H1 (cell line): ENCODE data around the gene MCFD2. TPM values are rescaled to one million over a fixed set of nuclear protein-coding genes. Genes with fewer than 3 reads are reported as not detected.

ENCODE experiments used
- CTCF ChIA-PET: fragments of 300-600 bp; sonication (Branson Sonifier 250); formaldehyde crosslinking; loops from one replicate; lab custom pipeline; 2021; ENCODE audit not compliant: partially characterized antibody; lab: Charles Lee
- POLR2A ChIA-PET: fragments of 300-600 bp; sonication (Branson Sonifier 250); formaldehyde crosslinking; loops from one replicate; lab custom pipeline; 2021; ENCODE audit warnings: inconsistent platforms; ENCODE audit not compliant: partially characterized antibody; lab: Charles Lee
- DNase-seq, 2 experiments: peaks; one replicate each; pipeline versions ENCODE4 v3.0.0 to v3.0.0-alpha.2; 2010 to 2022; ENCODE audit warnings: low spot score in 2 of 2, low read depth in 1 of 2, mixed read lengths in 1 of 2
- FAIRE-seq: peaks from 2 replicates; lab custom pipeline; 2011; peaks lifted over from hg19 to GRCh38; lab: Jason Lieb, UNC
- H2AFZ ChIP-seq: 2 replicates; pipeline ENCODE4 v1.8.1; 2012; ENCODE audit warnings: low read length, inconsistent platforms
- H2AK5ac ChIP-seq: 2 replicates; pipeline ENCODE4 v1.6.1; 2013; ENCODE audit warnings: low read depth, low read length
- H2BK120ac ChIP-seq: replicated peaks from 2 replicates; pipeline ENCODE3; 2013; ENCODE audit warnings: low read depth, low read length, inconsistent platforms
- H2BK12ac ChIP-seq: 2 replicates; pipeline ENCODE4 v1.6.1; 2013; ENCODE audit warnings: low read depth, low read length
- H2BK15ac ChIP-seq: 2 replicates; pipeline ENCODE4 v1.6.1; 2013; ENCODE audit warnings: low read length
- H2BK20ac ChIP-seq: 2 replicates; pipeline ENCODE4 v1.6.1; 2013; ENCODE audit warnings: low read length
- H2BK5ac ChIP-seq: 2 replicates; pipeline ENCODE4 v1.6.1; 2013; ENCODE audit warnings: low read depth, low read length
- H3K14ac ChIP-seq: 2 replicates; pipeline ENCODE4 v1.6.1; 2013; ENCODE audit warnings: inconsistent platforms; ENCODE audit not compliant: insufficient read length
- H3K18ac ChIP-seq: 2 replicates; pipeline ENCODE4 v1.6.1; 2013; ENCODE audit warnings: low read length; ENCODE audit errors: extremely low read depth
- H3K23ac ChIP-seq: 2 replicates; pipeline ENCODE4 v1.6.1; 2013; ENCODE audit warnings: inconsistent platforms; ENCODE audit not compliant: insufficient read length
- H3K23me2 ChIP-seq: 2 replicates; pipeline ENCODE4 v1.6.1; 2013; ENCODE audit warnings: low read depth, low read length
- H3K27ac ChIP-seq: 2 replicates; pipeline ENCODE4 v1.6.1; 2011; ENCODE audit warnings: low read depth, low read length, inconsistent platforms
- H3K27me3 ChIP-seq, 4 experiments: replicated peaks in 1 of 4; 1 replicate in 1 of 4; 2 replicates in 3 of 4; pipeline versions ENCODE4 v1.6.1 to v1.8.1; 2011 to 2013; ENCODE audit warnings: low read length in 3 of 4, mild to moderate bottlenecking in 3 of 4, inconsistent platforms in 2 of 4, mixed read lengths in 2 of 4, moderate library complexity in 1 of 4; ENCODE audit not compliant: control insufficient read depth in 3 of 4, insufficient read depth in 3 of 4; ENCODE audit errors: extremely low read depth in 1 of 4
- H3K36me3 ChIP-seq, 4 experiments: 2 replicates each; pipeline versions ENCODE4 v1.6.1 to v1.8.1; 2011 to 2013; ENCODE audit warnings: mild to moderate bottlenecking in 4 of 4, low read length in 3 of 4, moderate library complexity in 2 of 4, control low read depth in 1 of 4, inconsistent platforms in 1 of 4; ENCODE audit not compliant: insufficient read depth in 4 of 4, control insufficient read depth in 2 of 4
- H3K4ac ChIP-seq: replicated peaks from 2 replicates; pipeline ENCODE3; 2013; ENCODE audit warnings: low read length, low read depth, mixed read lengths, inconsistent platforms; ENCODE audit not compliant: insufficient read length
- H3K4me1 ChIP-seq, 4 experiments: replicated peaks in 1 of 4; 1 replicate in 1 of 4; 2 replicates in 3 of 4; pipeline versions ENCODE4 v1.6.1 to v1.8.1; 2011 to 2013; ENCODE audit warnings: low read length in 3 of 4, inconsistent platforms in 2 of 4, mixed read lengths in 1 of 4; ENCODE audit not compliant: insufficient read depth in 4 of 4, control insufficient read depth in 3 of 4
- H3K4me2 ChIP-seq, 2 experiments: 2 replicates each; pipeline versions ENCODE4 v1.6.1 to v1.8.1; 2011 to 2013; ENCODE audit warnings: low read depth in 2 of 2, low read length in 2 of 2, control low read depth in 1 of 2, inconsistent platforms in 1 of 2, mild to moderate bottlenecking in 1 of 2; ENCODE audit not compliant: insufficient read depth in 1 of 2
- H3K4me3 ChIP-seq, 4 experiments: fragments of 200-600, 300-600 bp in 1 of 4; sonication (generic), shearing (Covaris generic), sonication (Bioruptor Twin) in 1 of 4; 2 replicates each; pipeline versions ENCODE4 v1.5.1 to v1.8.1; 2011 to 2016; ENCODE audit warnings: low read length in 4 of 4, low read depth in 3 of 4, control low read depth in 2 of 4, inconsistent platforms in 2 of 4, mild to moderate bottlenecking in 2 of 4, mixed read lengths in 1 of 4, moderate library complexity in 1 of 4; ENCODE audit not compliant: insufficient read depth in 2 of 4; ENCODE audit errors: extremely low read depth in 1 of 4
- H3K56ac ChIP-seq: replicated peaks from 2 replicates; pipeline ENCODE3; 2013; ENCODE audit warnings: low read depth, mild to moderate bottlenecking, mixed read lengths, low read length, inconsistent platforms; ENCODE audit not compliant: insufficient read length
- H3K79me1 ChIP-seq: 2 replicates; pipeline ENCODE4 v1.6.1; 2013; ENCODE audit warnings: low read depth, low read length, control low read depth
- H3K79me2 ChIP-seq, 2 experiments: 2 replicates each; pipeline versions ENCODE4 v1.6.1 to v1.8.1; 2012 to 2013; ENCODE audit warnings: low read length in 2 of 2, mild to moderate bottlenecking in 2 of 2, inconsistent platforms in 1 of 2; ENCODE audit not compliant: insufficient read depth in 2 of 2, control insufficient read depth in 1 of 2
- H3K9ac ChIP-seq, 4 experiments: replicated peaks in 1 of 4; 1 replicate in 1 of 4; 2 replicates in 3 of 4; pipeline versions ENCODE4 v1.6.1 to v1.8.1; 2011 to 2013; ENCODE audit warnings: low read depth in 3 of 4, low read length in 3 of 4, control low read depth in 2 of 4, mild to moderate bottlenecking in 2 of 4, moderate library complexity in 2 of 4, inconsistent platforms in 1 of 4; ENCODE audit errors: extremely low read depth in 1 of 4
- H3K9me3 ChIP-seq, 2 experiments: 2 replicates each; pipeline versions ENCODE4 v1.6.1 to v1.8.1; 2012 to 2013; ENCODE audit warnings: mild to moderate bottlenecking in 2 of 2, moderate library complexity in 2 of 2, control low read depth in 1 of 2, inconsistent platforms in 1 of 2, low read depth in 1 of 2, low read length in 1 of 2, mixed read lengths in 1 of 2; ENCODE audit not compliant: insufficient read depth in 2 of 2
- H4K20me1 ChIP-seq, 2 experiments: replicated peaks in 1 of 2; 2 replicates each; pipeline versions ENCODE3 to v1.8.1; 2011 to 2013; ENCODE audit warnings: inconsistent platforms in 2 of 2, low read length in 2 of 2, mild to moderate bottlenecking in 1 of 2; ENCODE audit not compliant: insufficient read depth in 2 of 2, control insufficient read depth in 1 of 2
- H4K5ac ChIP-seq: 2 replicates; pipeline ENCODE4 v1.6.1; 2013; ENCODE audit warnings: low read length, low read depth, mixed read lengths, inconsistent platforms; ENCODE audit not compliant: insufficient read length
- H4K8ac ChIP-seq: 2 replicates; pipeline ENCODE4 v1.8.0; 2013; ENCODE audit warnings: mild to moderate bottlenecking, moderate library complexity, low read length, inconsistent platforms; ENCODE audit not compliant: insufficient read depth; ENCODE audit errors: extremely low read depth
- H4K91ac ChIP-seq: replicated peaks from 2 replicates; pipeline ENCODE3; 2013; ENCODE audit warnings: low read length, mixed read lengths, inconsistent platforms; ENCODE audit not compliant: insufficient read length
- JUN ChIP-seq: IDR thresholded peaks from 2 replicates; pipeline ENCODE4 v1.6.1; 2011; ENCODE audit warnings: low read depth, mild to moderate bottlenecking, improper control_type of control experiment, low read length
- RNF2 ChIP-seq: fragments of 200-900, 300-1000 bp; sonication (generic); IDR thresholded peaks from 2 replicates; pipeline ENCODE4 v1.7.1; 2016; ENCODE audit warnings: borderline replicate concordance, low read depth, mild to moderate bottlenecking, antibody characterized with exemption, low read length; ENCODE audit not compliant: poor library complexity, severe bottlenecking; ENCODE audit errors: missing control alignments
- TEAD4 ChIP-seq: IDR thresholded peaks from 2 replicates; pipeline ENCODE4 v1.6.1; 2012; ENCODE audit warnings: low read depth, low read length, inconsistent platforms, mixed read lengths
- WGBS, 2 experiments: shearing (Covaris generic) in 1 of 2; methylation state at CpG; one replicate each; pipeline versions ENCODE4 v1.1.6 to v1.1.7; 2013 to 2015; ENCODE audit warnings: low lambda C conversion rate in 2 of 2, mixed read lengths in 2 of 2, inconsistent platforms in 1 of 2, low coverage in 1 of 2, missing lambda C conversion rate in 1 of 2; ENCODE audit not compliant: insufficient replicate concordance in 2 of 2, insufficient coverage in 1 of 2, insufficient read length in 1 of 2; ENCODE audit errors: extremely low coverage in 1 of 2, missing lambda C conversion rate in 1 of 2; 5-methylcytosine and 5-hydroxymethylcytosine counted together
- polyA plus RNA-seq, 7 experiments: library from polyadenylated mRNA; depleted of rRNA in 3 of 7; stranded (reverse) in 5 of 7; unstranded in 2 of 7; fragments of >200 nt in 5 of 7; fragments of 200-250 nt in 2 of 7; gene quantifications; 1 replicate in 5 of 7; 2 replicates in 1 of 7; 4 replicates in 1 of 7; pipeline versions ENCODE4 v1.2.1 to v1.2.3, GENCODE V29; 2011 to 2013; ENCODE audit warnings: missing spikeins in 2 of 7, mixed read lengths in 2 of 7
- total RNA-seq: library from RNA; stranded (reverse); fragmentation: NEBNext Ultra II Directional; extraction: Animal tissue kit (Norgen Biotek cat#: 25700); gene quantifications from 2 replicates; pipeline ENCODE4 v1.2.1, GENCODE V29; 2021

Gene MCFD2
- total and polyA plus RNA-seq, 2 of the 8 experiments (the other 6 are each of a cell fraction or from before 2014, with no cell fraction given): 35.2 to 76.2 TPM

DNA sequence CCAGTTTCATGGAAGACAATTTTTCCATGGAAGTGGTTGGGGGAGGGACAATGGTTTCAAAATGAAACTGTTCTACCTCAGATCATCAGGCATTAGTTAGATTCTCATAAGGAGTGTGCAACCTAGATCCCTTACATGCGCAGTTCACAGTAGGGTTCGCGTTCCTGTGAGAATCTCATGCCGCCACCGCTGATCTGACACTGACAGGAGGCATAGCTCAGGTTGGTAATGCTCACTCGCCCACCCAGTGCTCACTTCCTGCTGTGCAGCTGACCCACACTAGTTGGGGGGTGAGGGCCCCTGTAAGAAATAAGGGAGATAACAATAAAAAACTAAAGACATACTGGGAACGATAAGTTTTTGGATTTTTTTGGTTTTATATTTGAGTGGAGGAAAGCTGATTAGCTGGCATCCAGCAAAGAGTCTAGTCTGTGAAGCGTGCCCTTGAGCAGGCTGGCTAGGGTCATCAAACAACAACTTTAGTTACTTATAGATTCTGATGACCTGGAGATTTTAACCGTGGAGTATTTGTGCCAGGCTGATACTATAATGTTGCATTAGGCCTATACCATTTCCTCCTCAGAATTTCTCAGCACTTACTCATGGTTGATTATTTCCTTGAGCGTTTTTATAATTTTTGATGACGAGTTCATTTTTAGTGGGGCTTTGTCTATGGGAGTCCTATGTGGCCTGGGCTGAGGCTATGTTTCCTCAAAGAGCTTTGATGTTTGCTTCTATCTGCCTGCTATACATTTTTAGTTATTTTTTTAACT, 6.3 kb upstream of the MCFD2 start:
- no peak overlapping the region for H3K56ac ChIP-seq
- H4K91ac ChIP-seq: no peak overlapping the region
- peaks cover 3 to 8% of the 10 kb centered on the region in 2 experiments; a peak in 2 of 4 replicates for H3K9me3 ChIP-seq
- DNase-seq (no peak), FAIRE-seq (no peak)
- H4K8ac ChIP-seq: no peak overlapping the region
- no peak overlapping the region for H3K14ac ChIP-seq
- H3K4ac ChIP-seq: no peak overlapping the region
- no peaks in the 10 kb centered on the region for H3K23me2 ChIP-seq
- ChIA-PET POLR2A (no interaction called here), CTCF (interaction anchor here (0.5 to 1.4 kb wide), 5 partner anchors 9 to 752 kb away, joined by 3 to 5 read pairs (median 3); no protein-coding TSS in a partner anchor)
- H2AFZ ChIP-seq: no peak overlapping the region
- H2BK120ac ChIP-seq: no peak overlapping the region
- H3K27ac ChIP-seq: no peak overlapping the region
- TF ChIP-seq TEAD4 (no peak), RNF2 (no peak), JUN (no peak)
- no peak overlapping the region for H2BK5ac ChIP-seq
- WGBS, 2 experiments: 88% methylated on average over 11 of the region's 11 CpGs; no CpG with 5 or more reads in 1 of the 2 experiments
- H2BK12ac ChIP-seq: no peak overlapping the region
- no peak overlapping the region for H4K5ac ChIP-seq
- no peaks in the 10 kb centered on the region for H4K20me1 ChIP-seq
- no peak overlapping the region for H2BK20ac ChIP-seq
- no peak overlapping the region for H2BK15ac ChIP-seq
- H3K36me3 ChIP-seq: peaks cover 0 to 3% (median 0%) of the 10 kb centered on the region in 4 experiments; a peak in 1 of 8 replicates
- H3K4me3 ChIP-seq: no peak overlapping the region
- H3K79me2 ChIP-seq: peaks cover 3 to 6% of the 10 kb centered on the region in 2 experiments; a peak in 1 of 4 replicates
- H3K9ac ChIP-seq: no peak overlapping the region
- H3K18ac ChIP-seq: no peak overlapping the region
- H2AK5ac ChIP-seq: no peak overlapping the region
- no peak overlapping the region for H3K23ac ChIP-seq
- H3K4me1 ChIP-seq: peaks cover 0 to under 1% (median under 1%) of the 10 kb centered on the region in 4 experiments; a peak in 1 of 7 replicates
- H3K4me2 ChIP-seq: no peak overlapping the region
- H3K79me1 ChIP-seq: no peaks in the 10 kb centered on the region
- no peaks in the 10 kb centered on the region for H3K27me3 ChIP-seq
